Measurements from ENCODE around the gene UROC1.

The UROC1 gene

DNA sequence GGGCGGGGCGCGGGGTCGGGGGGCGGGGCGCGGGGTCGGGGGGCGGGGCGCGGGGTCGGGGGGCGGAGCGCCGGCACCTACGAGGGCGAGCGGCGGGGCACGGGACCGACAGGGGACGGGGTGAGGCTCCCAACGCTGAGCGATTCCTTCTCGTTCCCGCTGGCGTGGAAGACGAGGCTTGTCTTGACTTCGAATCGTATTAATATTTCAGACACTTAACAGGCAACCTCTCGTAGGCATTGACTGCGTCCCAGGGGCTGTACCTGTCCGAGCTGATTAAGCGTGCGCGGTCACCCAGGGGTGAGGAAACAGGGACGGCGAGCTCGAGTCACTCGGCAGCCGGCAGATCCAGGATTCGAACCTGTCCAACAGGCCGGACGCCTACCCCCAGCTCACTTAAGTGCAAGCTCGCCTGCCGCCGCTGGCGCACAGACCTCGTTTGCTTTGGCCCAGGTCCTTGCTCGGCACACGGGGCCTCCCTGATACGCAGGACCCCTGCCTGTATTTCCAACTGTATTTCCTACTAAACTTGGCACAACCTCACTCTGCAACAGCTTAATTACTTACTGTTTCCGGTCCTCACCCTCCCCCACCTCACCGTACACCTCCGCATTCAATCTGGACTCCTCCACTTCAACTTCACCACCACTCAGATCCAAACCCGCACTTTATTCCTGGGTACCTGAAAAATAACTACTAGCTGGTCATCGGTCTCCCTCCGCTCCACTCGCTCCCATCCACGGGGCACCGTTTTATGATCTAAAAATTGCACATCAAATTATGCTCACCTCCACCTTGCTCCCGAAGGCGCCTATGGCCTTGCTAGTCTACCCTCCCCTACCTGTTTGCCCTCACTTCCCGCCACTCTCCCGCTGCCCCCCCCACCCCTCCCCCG, 41.2 kb downstream of the UROC1 start:
- no peak for DNase-seq

DNA sequence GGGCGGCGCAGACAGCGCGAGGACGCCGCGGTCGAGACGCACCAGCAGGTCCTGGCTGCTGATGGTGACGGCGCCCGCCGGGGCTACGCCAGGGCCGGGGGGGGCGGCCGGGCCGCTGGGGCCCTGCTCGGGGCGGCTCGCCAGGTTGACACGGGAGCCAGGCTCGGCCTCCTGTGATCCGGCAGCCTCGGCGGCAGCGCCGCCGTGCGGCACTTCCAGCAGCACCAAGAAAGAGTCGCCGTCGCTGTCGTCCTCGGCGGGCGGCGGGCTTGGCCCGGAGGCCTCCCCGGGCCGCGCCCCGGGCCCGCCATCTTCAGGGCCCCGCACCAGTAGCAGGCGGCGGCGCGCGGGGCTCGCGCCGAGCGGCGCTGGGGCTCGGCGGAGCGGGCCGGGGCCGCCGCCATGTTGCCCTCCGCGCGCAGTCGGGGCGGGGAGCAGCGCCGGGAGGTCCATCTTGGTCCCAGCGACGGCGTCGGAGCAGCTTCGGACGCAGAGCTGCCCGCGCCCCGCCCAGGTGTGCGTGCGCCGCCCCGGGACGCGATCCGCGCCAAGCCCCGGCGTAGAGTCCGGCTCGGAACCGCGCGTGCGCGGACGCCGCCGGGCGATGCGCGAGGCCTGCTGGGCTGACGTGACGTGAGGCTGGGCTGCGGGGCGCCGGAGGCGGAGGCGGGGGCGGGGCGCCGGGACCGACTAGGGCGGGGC, 42.0 kb downstream of the UROC1 start, which contains the start of gene ZXDC:
Gene ZXDC, minus strand, starts transcription at position 479 of the 702 bp plus-strand sequence. Its CDS starts 26 bp downstream, at position 453.
- peak; percentile 94 for DNase-seq

DNA sequence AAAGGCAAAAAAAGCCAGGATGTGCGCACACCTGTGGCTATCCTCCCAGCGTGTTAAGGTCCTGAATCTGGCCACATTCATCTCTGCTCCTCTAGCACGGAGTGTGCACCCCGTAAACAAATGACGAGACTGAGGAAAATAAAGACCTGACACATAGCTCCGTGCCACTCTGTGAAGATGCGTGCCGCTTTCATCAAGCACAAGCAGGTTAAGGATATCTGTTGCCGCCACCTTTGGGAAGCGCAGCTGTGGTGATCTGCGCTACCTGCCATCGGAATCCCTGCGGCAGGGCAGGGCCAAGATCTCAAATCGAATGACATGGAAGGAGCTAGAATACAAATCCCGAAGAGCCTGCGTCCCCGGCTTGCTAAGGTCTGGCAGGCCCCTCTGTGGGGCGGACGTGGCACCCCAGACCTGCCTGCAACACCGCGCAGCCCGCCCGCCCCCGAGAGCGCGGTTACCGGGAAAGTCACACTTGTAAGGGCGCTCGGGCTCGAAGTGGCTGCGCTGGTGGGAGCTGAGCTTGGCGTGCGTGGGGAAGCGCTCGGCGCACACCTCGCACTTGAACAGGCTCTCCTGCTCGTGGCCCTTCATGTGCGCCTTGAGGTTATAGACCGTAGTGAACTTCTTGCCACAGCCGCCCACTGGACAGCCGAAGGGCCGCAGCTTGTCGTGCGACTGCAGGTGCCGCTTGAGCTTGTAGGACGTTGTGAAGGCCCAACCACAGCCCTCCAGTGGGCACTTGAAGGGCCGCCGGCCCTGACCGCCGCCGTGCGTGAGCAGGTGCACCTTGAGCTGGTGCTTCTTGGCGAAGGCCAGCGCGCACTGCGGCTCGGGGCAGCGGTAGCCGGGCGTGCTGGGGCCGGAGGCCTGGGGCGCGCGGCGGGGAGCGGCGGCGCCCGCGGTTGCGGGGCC, 42.8 kb downstream of the UROC1 start:
- DNase-seq: peak; percentile 26

DNA sequence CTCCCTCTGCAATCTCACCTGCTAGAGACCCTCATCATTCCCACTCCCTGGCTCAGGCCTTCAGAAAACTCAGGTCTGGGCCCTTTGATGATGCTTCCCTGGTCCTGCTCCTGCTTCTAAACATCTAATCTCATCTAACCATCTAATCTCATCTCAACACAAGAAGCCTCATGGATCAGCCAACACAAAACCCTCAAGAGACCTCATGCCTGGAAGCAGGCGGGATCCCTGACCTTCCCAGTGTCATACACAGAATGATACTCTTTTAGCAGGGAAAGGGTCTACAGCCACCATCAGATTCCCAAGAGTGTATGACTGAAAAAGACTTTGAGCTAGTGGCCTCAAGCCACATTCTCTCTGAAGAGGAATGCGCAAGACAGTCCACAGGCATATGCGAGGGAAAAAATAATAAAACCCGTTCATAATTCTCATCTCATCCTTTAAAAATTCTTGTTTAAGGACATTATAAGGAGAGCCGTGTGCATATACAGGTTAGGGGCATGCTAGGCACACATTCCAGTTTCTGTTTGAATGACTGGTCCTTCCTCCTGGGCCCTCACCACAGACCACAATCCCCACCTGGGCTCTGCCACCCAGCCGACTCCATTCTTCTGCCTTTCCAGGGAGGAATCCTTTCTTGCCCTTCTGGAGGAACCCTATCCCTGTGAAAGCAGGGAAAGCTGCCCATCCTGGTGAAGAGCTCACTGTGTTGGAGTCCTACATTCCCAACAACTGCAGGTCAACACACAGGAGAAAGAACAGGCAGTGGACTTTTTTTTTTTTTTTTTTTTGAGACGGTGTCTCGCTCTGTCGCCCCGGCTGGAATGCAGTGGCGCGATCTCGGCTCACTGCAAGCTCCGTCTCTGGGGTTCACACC, 44.0 kb downstream of the UROC1 start:
- DNase-seq: no peak

DNA sequence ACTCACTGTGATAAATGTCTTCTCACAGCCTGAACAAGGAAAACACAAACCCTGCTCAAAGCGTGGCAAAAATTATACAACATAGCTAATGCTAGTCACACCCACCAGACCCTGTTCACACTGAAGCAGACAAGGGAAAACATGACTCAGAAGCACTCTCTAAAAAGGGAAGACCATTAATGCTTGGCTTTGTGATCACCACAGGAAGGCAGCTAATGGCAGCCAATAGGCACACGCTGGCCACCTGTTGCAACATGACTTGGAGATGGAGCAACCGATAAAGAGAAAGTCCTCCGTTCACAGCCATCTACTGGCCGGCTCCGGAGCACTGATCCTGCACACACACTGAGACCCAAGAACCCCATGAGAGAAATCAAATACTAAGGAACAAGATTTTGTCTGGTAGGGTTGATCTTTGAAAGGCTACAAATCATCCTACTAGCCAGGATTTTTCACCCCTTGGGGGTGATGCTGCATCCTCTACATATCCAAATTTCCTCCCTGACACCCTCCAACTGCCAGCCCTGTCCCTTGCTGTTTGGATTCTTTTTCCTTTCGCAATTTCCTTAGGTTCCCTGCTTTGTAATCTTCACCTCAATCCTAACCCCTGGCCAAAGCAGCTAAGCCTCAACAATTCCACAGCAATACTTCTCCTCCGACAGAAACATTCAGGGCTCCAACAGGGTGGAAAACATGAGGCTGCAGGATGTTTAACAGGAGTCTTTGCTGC, 45.1 kb downstream of the UROC1 start:
- no peak for DNase-seq

DNA sequence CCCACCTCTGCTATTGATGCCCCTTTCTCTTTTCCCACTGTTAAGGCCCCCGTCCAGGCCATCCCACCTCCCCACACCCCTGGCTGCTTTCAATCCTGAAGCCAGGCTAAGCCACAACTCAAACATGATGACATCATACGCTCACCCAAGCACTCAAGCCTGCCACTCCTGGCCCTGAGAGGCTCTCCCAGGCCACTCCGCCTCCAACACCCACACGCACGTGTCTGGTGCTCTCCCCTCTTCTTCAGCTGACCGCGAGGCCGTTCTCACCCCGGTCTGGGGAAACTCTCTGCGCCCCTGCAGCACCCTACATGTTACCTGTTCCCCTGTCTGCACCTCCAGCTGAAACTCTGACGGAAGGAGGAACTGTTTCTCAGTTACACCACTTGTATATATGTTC, 48.1 kb downstream of the UROC1 start:
- no peak for DNase-seq

DNA sequence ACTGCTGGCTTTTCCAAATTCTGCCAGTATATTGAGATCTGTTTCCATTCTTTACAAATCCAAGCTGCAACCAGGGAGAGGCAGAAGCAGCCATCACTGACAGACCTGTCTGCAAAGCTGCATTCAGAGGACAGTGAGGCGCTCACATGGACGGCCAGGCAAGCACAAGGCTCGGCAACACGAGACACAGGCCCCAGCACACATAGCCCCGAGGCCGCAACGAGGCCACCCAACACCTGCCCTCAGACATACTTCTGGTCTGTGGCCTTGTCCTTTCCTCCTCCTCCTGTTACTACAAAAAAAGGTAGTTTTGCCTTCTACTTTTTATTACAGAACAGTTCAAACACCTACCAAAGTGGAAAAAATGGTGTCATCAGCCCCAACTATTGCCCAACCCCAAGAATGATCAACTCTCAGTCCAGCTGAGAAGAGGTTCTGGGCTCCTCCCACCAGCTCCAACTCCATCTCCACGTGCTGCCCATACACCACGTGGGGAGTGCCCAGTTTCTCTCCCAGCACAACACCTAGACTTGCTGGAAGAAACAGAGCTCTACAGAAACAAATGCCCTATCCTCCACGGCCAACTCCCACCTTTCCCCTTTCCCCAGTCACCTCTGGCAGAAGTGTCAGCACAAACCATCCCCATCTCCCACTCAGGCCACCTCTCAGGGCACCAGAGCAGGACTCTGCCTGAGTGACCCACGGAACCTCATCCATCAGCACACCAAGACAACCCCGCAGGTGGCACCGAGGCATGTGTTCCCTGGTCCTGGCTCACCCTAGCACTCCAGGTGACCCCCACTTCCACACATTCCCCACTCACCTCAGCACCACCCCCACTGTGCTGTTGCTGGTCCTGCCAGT, 49.3 kb downstream of the UROC1 start:
- DNase-seq: no peak

DNA sequence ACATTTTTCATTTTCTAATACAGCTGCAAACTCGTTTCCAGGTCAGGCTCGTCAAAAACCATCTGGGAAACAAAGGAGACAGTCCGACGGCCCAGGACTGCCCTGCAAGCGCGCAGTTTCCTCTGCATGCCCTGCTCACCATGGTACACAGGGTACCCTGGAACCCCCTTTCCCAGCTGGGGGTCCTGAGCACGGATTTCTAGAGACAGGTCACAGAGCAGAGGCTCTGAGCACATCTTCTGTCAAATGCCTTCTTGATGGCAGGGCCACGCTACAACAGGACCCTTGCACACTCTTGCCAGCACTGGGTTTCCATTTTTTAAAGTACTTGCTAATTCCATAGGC, 50.0 kb downstream of the UROC1 start:
- DNase-seq: no peak

DNA sequence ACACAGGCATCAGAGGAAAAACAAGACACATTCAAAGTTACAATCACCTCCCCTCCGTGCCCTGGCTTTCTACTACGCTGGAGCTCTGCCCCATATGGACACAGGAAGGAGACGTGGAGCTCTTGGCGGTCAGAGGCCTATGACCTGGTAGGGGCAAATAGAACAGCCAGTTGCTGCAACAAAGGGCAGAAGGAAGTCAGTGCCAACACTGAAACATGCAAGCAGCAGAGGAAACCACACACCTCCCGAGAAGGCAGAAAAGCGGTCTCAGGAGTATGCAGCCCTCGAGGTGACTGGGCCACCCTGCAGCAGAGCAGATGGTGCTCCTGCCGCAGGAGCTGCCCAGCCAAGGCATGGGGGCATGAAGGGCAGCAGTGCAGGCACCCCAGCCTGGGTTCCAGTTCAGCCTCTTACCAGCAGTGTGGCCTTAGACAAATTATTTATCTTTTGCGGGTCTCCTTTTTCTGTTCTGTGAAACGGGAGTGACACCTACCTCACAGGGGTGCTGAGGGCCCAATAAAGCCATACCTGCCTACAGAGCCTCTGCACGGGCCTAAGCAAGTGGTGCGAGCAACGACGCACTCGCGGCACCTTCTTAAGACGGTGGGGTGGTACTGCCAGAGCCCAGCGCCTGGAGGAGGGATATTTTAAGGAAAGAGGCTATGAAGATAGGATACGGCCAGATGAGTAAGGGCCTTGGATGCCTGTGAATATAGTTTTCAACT, 50.5 kb downstream of the UROC1 start:
- DNase-seq: no peak

DNA sequence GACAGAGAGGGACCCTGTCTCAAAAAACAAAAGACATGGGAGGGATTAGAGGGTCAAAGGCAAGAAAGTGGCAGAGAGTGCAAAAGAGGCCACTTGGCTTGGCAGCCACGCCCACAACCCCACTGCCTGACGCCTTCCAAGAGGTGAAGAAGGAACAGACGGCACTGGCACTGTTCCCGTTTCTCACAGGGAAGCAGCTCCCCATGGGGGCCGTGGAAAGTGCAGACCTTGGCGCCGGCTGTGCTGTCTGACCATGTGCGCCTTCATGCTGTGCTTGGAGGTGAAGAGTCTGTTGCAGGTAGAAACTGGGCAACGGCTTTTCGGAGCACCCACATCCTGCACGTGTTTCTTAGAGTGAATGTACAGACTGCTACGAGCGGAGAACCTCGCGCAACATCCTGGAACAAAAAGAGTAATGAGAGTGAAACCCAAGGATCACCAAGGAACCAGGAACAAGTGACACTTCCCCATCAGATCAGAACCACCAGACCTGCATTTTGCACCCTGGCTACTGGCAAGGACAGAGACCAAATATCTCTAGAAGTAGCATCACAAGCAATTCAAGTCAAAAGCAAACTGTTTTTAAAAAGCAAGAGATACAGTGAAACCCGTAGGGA, 51.5 kb downstream of the UROC1 start:
- DNase-seq: no peak

DNA sequence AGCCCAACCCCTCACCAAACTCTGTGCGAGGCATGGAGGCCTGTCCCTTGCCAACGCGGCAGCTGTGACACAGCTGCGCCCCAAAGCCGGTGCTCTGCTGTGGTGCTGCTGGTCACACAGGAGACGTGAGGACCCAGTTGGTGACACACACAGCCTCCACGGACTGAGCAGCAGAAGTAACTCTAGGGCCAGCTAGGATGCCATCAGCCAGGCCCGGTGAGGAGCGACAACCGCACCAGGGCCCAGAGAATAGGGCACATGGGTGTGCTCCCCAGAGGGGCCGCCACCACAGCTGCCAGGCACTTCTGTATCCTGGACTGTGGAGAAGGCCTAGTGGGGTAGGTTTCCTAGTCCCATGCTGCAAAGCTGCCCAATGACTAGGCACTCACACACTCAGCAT, 52.6 kb downstream of the UROC1 start:
- no peak for DNase-seq

DNA sequence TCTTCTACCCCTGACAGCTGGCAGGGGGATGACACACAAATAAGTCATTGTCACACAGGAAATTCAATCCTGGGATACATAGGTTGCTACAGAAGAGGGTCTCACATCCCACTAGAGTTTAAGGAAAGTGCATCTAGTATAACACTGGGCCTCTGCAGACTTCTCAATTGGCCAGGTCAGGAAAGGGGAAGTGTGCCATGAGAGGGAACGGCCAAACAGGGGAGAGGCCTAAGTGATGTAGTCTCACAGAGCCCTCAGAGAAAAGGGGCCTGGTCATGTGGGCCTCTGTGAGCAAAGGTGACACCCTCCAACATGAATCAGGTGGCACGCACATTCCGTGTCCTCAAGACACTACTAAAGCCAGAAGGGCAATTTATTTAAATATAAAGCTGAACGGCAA, 53.1 kb downstream of the UROC1 start:
- no peak for DNase-seq

DNA sequence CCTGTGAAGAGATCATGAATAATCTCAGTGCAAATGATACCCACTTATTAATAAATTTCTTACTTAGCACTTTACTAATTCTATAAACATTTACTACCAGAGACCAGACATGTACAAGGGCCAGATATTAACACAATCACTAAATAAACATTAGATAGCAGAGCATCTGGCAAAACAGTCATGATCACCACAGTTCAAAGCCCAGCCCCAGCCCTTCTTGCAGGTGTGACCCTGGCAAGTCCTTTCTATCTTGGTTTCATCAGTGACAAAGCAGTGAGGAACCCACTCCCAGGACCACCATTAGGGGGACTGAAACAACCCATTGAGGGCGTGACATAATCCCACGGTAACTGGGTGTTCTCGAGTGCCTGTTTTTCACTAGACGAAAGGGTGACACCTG, 53.5 kb downstream of the UROC1 start:
- DNase-seq: no peak

DNA sequence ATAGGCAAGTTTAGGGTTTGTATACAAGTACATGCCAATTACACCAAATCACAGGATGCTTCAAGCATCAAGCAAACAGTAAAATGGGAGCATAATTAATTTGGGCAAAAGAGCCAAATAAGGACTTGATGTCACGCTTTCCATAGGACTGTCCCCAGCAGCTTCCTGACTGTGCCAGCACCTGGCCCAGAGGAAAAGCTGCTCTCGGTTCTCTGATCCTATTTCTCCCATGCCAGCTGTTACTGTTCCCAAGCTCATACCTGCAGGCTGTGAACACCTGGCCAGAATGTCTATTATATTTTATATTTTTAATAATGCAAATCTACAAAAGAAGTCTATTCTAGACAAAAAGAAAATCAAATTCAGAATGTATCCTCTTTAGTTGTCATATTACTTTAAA, 54.1 kb downstream of the UROC1 start:
- no peak for DNase-seq

DNA sequence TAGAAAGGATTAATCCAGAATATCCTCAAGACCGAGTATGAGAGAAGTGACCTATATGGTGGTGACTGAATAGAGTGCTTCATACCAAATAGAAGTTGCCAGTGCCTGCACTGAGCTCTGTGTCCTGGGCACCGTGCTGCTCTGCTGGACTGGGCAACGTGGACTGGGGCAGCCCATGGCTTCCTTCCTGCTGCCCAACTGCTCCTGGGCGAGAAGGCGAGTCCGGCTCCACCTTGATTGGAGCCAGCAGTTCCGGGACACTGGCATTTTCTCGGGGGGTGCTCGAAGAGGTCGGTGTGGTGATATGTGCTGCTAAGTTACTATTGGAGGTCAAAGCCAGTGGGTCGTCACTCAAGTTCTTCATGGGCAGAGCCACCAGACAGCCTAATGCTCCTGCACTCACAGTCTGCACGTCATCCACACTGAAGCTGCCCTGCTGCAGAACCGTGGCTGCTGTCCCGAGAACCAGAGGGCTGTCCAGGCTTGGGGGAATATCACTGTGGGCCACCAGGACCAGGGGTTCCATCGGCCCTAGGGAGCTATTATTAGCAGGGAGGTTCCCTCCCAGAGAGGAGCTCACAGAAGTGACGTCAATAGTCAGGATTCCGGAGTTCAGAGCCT, 56.0 kb downstream of the UROC1 start:
- no peak for DNase-seq

DNA sequence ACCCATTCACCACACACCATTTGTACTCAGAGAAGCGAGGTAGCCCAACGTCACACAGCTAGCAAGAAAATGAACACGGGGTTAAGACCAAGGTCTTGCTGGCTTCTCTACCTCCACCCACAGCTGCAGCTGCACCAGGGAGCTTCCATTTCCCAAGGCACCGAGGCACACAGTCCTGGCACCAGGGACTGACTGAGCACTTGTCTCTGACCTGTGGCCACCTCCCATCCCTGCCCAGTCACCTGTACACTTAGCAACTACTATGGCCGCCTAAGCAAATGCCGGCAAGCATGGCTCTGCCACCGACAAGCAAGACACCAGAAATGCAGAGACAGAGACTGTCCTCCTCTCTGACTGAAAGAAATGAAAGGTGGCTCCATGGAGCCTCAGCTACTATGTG, 57.2 kb downstream of the UROC1 start:
- no peak for DNase-seq

DNA sequence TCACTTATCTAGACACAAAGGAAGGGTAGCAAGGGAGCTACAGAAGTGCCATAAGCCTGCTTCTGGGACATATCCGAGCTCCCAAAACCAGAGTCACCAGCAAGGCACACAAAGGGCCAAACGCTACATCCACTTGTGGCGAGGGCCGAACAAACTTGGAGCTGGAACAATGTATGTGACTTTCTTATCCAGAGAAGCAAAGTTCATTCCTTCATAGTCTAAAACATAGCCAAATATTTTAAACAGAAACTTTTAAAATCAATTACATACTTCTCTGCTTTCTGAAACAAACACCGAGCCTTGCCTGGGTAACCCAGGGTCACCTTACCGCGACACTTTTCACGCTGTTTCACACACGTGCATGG, 57.8 kb downstream of the UROC1 start:
- DNase-seq: no peak

DNA sequence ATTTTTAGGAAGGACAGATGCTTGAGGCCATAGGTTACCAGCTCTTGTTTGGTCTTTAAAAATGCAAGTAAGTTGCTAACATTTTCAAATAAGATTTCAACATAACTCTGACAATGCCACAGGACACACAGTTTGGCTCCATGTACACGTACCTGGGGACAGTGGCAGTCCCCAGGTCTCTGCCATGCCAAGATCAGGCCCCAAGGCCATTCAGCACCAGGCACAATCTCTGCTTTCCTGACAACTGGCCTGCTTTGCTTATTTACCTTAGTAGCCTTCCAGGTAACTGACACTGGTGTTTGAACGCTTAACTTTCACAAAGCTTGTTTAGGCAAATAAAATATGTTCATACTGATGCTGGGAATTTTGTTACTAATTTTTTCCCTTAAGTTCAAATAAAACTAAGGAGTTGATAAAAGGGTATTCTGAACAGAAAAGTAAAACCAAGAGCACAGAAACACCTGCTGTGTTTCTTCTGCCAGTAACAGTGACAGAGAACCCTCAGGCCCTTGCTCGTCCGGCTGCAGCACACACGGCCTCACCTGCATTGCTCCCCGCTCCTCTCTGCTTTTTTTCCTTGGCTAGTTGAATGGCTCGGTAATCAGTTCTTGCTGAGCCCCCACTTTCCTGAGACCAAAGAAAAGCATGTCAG, 58.3 kb downstream of the UROC1 start:
- DNase-seq: no peak
